Measurements from ENCODE around the gene RFFL.
A peak's percentile ranks its signal among the peaks of the same experiment; 100 is the strongest.

The RFFL gene

GRCh38 chr17:34961093-34961911 lies 102.2 kb downstream of the RFFL start, which contains the start of the genes CCT6B and ZNF830:
TSS of gene CCT6B (minus strand) at chr17:34961460. CDS start at chr17:34961393, 67 bp downstream.
TSS of gene ZNF830 (plus strand) at chr17:34961540. CDS start at chr17:34961567, 27 bp downstream.
- peak; percentile 94 for DNase-seq

- no peak for DNase-seq
Measured at GRCh38 chr17:34958438-34958837, 105.1 kb downstream of the RFFL start.
